Measurements from ENCODE around the gene HPRT1.
"Not testable (repeated sequence)": the region's sequence is repeated elsewhere in the genome, so short reads cannot be mapped to it uniquely, and the experiment has no call there.

HPRT1 gene

GRCh38 chrX:134460005-134460861 is at the start of gene HPRT1:
Gene HPRT1 (plus strand): TSS chrX:134460165. CDS start chrX:134460312, 147 bp downstream.
- peak; percentile 75 for DNase-seq

- no peak for DNase-seq
Measured at GRCh38 chrX:134416087-134416486, 43.9 kb upstream of the HPRT1 start.

GRCh38 chrX:134418317-134419113 is 41.5 kb upstream of the HPRT1 start:
- DNase-seq = no peak

- DNase-seq = no peak
Measured at GRCh38 chrX:134419784-134420183, 40.2 kb upstream of the HPRT1 start.

- DNase-seq = no peak
Measured at GRCh38 chrX:134423606-134424005, 36.4 kb upstream of the HPRT1 start.

GRCh38 chrX:134426281-134426680 is 33.7 kb upstream of the HPRT1 start:
- no peak for DNase-seq

GRCh38 chrX:134431894-134432293 is 28.1 kb upstream of the HPRT1 start:
- no peak for DNase-seq

- DNase-seq = no peak
Measured at GRCh38 chrX:134435894-134436293, 24.1 kb upstream of the HPRT1 start.

- no peak for DNase-seq
Measured at GRCh38 chrX:134443020-134443419, 16.9 kb upstream of the HPRT1 start.

GRCh38 chrX:134443461-134443860 is 16.5 kb upstream of the HPRT1 start:
- DNase-seq = no peak

GRCh38 chrX:134444681-134445080 is 15.3 kb upstream of the HPRT1 start:
- DNase-seq = no peak

- no peak for DNase-seq
Measured at GRCh38 chrX:134452596-134452995, 7.4 kb upstream of the HPRT1 start.

- no peak for DNase-seq
Measured at GRCh38 chrX:134453631-134454030, 6.3 kb upstream of the HPRT1 start.

- DNase-seq = no peak
Measured at GRCh38 chrX:134454506-134454905, 5.5 kb upstream of the HPRT1 start.

- no peak for DNase-seq
Measured at GRCh38 chrX:134457708-134458107, 2.3 kb upstream of the HPRT1 start.

GRCh38 chrX:134459683-134460004 is 321 bp upstream of the HPRT1 start:
- no peak for DNase-seq

- no peak for DNase-seq
Measured at GRCh38 chrX:134460862-134461220, 876 bp downstream of the HPRT1 start.

- no peak for DNase-seq
Measured at GRCh38 chrX:134461437-134461836, 1.5 kb downstream of the HPRT1 start.

GRCh38 chrX:134462927-134463326 is 3.0 kb downstream of the HPRT1 start:
- DNase-seq = no peak

GRCh38 chrX:134464453-134464852 is 4.5 kb downstream of the HPRT1 start:
- not testable (repeated sequence) for DNase-seq

GRCh38 chrX:134469486-134469885 is 9.5 kb downstream of the HPRT1 start:
- no peak for DNase-seq

GRCh38 chrX:134470013-134470412 is 10.0 kb downstream of the HPRT1 start:
- DNase-seq = no peak

GRCh38 chrX:134472041-134472440 is 12.1 kb downstream of the HPRT1 start:
- no peak for DNase-seq

GRCh38 chrX:134476284-134476683 is 16.3 kb downstream of the HPRT1 start:
- no peak for DNase-seq
